PFSK-1 (cell line): ENCODE results near the gene EPHA3.

Experiments
- POLR2AphosphoS5 ChIP-seq: IDR thresholded peaks from 2 replicates; pipeline ENCODE4 v1.6.1; 2012; ENCODE audit warnings: low read depth, mild to moderate bottlenecking, control low read depth, low read length, moderate library complexity
- SIN3A ChIP-seq: IDR thresholded peaks from 2 replicates; pipeline ENCODE4 v1.6.1; 2012; ENCODE audit warnings: mild to moderate bottlenecking, low read length, moderate library complexity, borderline replicate concordance; ENCODE audit not compliant: insufficient read depth
- TAF1 ChIP-seq: IDR thresholded peaks from 2 replicates; pipeline ENCODE4 v1.6.1; 2012; ENCODE audit warnings: low read length, control low read depth, borderline replicate concordance; ENCODE audit not compliant: insufficient read depth

GRCh38 chr3:89164774-89165173 is 57.4 kb downstream of the EPHA3 start:
- no peak for TF ChIP-seq SIN3A
- TF ChIP-seq TAF1: no peak
- no peak for TF ChIP-seq POLR2AphosphoS5
